Fibroblast of skin of back (primary cell): ENCODE measurements around the gene LMTK2.

Source experiments
- DNase-seq: peaks from one replicate; pipeline ENCODE4 v3.0.0-alpha.2; 2013

LMTK2 gene

GRCh38 chr7:98175260-98175940 is 68.7 kb downstream of the LMTK2 start:
- DNase-seq = no peak

- DNase-seq = no peak
Observed at GRCh38 chr7:98177553-98177952, 70.9 kb downstream of the LMTK2 start.

- no peak for DNase-seq
Observed at GRCh38 chr7:98178321-98178720, 71.7 kb downstream of the LMTK2 start.

GRCh38 chr7:98178762-98179490 is 72.3 kb downstream of the LMTK2 start:
- peak; percentile 25 for DNase-seq

DNA sequence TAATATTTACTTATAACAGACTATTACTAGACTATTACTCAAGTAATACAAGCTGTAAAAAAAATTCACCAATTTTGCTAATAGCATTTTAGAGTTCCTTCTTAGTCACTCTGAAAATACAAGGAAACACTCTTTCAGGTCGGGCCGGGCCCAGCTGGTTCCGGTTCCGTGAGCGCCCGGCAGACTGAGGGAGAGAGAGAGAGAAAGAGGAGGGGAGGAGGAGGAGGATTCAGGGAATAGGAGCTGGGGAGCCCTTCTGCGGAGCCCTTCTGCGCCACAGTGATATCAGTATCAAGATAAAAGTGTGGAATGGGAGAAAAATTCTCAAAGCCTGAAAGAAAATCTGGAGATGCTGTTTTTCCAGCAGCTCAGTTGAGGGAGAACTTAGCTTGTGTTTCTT is 74.1 kb downstream of the LMTK2 start:
- no peak for DNase-seq

- no peak for DNase-seq
Observed at GRCh38 chr7:98185101-98185500, 78.4 kb downstream of the LMTK2 start.

- DNase-seq = peak; percentile 49
Observed at GRCh38 chr7:98186452-98187137, 79.9 kb downstream of the LMTK2 start.

GRCh38 chr7:98187138-98187502 is 80.5 kb downstream of the LMTK2 start:
- DNase-seq = no peak

GRCh38 chr7:98189559-98189958 is 82.9 kb downstream of the LMTK2 start:
- DNase-seq = no peak

- no peak for DNase-seq
Observed at GRCh38 chr7:98191668-98192431, 85.2 kb downstream of the LMTK2 start.

GRCh38 chr7:98192781-98193457 is 86.3 kb downstream of the LMTK2 start:
- DNase-seq = peak; percentile 2

DNA sequence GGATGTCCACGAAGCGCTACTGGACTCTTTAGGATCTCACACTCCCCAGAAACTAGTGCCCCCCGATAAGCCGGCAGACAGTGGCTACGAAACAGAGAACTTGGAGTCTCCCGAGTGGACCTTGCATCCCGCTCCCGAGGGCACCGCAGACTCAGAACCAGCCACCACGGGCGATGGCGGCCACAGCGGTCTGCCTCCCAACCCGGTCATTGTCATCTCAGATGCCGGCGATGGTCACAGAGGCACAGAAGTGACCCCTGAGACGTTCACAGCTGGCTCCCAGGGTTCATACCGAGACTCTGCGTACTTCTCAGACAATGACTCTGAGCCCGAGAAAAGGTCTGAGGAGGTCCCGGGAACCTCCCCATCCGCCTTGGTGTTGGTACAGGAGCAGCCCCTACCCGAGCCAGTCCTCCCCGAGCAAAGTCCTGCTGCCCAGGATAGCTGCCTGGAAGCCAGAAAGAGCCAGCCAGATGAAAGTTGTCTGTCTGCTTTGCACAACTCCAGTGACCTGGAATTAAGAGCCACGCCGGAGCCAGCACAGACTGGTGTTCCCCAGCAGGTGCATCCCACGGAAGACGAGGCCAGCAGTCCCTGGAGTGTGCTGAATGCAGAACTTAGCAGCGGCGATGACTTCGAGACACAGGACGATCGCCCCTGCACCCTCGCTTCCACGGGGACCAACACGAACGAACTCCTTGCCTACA is 87.0 kb downstream of the LMTK2 start:
- no peak for DNase-seq

- DNase-seq = no peak
Observed at GRCh38 chr7:98194186-98194585, 87.5 kb downstream of the LMTK2 start.

GRCh38 chr7:98194672-98195457 is 88.2 kb downstream of the LMTK2 start:
- peak; percentile 64 for DNase-seq

DNA sequence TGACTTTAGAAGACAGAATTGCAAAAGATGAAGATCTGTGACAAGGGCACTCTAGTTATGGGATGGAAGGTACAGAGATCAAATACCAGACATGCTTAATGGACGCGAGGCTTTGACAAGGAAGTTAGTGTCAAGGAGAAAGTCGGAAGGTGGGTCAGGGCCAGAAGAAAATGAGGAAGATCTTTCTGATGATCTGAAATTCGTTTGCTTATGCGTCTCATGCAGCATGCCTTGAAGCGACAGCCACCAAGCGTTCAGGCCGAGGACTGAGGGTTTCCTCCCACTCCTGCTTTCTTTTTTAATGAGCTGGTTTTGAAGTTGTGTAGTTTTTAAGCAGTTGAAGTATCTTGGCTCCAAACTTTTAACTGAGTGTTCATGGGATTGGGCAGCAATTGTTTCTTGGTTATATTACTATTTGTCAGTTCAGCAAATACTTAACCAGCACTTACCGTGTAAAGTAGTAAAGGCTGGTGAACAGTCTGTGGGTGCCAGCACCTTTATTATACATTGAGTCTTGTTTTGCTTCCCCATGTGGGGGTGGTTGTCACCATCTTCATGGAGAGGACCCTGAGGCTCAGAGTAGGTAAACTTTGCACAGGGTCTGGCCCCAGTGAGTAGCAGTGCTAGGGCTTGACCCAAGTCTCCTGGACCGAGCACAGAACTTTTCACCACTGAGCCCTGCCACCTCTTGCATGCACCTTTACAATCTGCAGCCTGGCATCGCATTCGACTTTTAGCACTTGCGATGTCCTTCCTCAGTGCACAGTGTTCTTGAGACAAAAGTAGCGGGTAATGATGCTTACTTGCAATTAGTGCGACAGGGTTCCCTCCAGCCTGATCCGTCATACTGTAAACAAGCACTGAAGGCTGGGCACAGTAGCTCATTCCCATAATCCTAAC is 90.3 kb downstream of the LMTK2 start:
- DNase-seq = no peak

- no peak for DNase-seq
Observed at GRCh38 chr7:98199131-98199530, 92.5 kb downstream of the LMTK2 start.

- DNase-seq = no peak
Observed at GRCh38 chr7:98200364-98200763, 93.7 kb downstream of the LMTK2 start.

GRCh38 chr7:98202367-98203195 is 95.9 kb downstream of the LMTK2 start:
- DNase-seq = no peak
